Neural crest cell (in vitro differentiated cells): ENCODE measurements around the gene FGB. TPM values are rescaled to one million over a fixed set of nuclear protein-coding genes. Genes with fewer than 3 reads are reported as not detected.

Experiments used
- DNase-seq: peaks from one replicate; pipeline ENCODE4 v3.0.0; 2021; ENCODE audit warnings: low read depth, mixed read lengths, low spot score
- H3K27ac Mint-ChIP-seq: one replicate; pipeline ENCODE4 v1.8.0; 2021; ENCODE audit warnings: mild to moderate bottlenecking, mixed read lengths; ENCODE audit not compliant: unreplicated experiment
- H3K27me3 Mint-ChIP-seq: 2 replicates; pipeline ENCODE4 v1.8.0; 2021; ENCODE audit warnings: low read depth, mild to moderate bottlenecking, mixed read lengths
- H3K36me3 Mint-ChIP-seq: 2 replicates; pipeline ENCODE4 v1.8.0; 2021; ENCODE audit warnings: low read depth, mild to moderate bottlenecking, mixed read lengths
- H3K4me1 Mint-ChIP-seq: 2 replicates; pipeline ENCODE4 v1.8.0; 2021; ENCODE audit warnings: mixed read lengths
- H3K4me3 Mint-ChIP-seq: one replicate; pipeline ENCODE4 v1.8.0; 2021; ENCODE audit warnings: mild to moderate bottlenecking, mixed read lengths
- H3K9me3 Mint-ChIP-seq: 2 replicates; pipeline ENCODE4 v1.8.0; 2021; ENCODE audit warnings: mixed read lengths
- CTCF ChIP-seq: fragments of 200-600 bp; sonication (generic); conservative IDR thresholded peaks from 2 replicates; pipeline ENCODE4 v1.5.0; 2021; ENCODE audit warnings: antibody characterized with exemption, mild to moderate bottlenecking
- total RNA-seq: library from RNA; stranded (reverse); gene quantifications from 2 replicates; pipeline ENCODE4 v1.2.1, GENCODE V29; 2021

Gene FGB
- total RNA-seq, 1 donor from 2014 or later, result not detected

- Mint-ChIP-seq H3K27ac (no peak within 1 kb of the TSS), H3K36me3 (no peaks in the 10 kb centered on the region), H3K9me3 (no peaks in the 10 kb centered on the region), H3K4me1 (no peaks in the 10 kb centered on the region), H3K4me3 (no peak within 1 kb of the TSS), H3K27me3 (peaks cover 25% of the 10 kb centered on the region)
- DNase-seq, result no peak
- no peak for TF ChIP-seq CTCF
Observed at GRCh38 chr4:154612472-154613414, 49.9 kb downstream of the FGB start, which contains the start of gene FGG. TSS of gene FGG (minus strand) at chr4:154612656. CDS start at chr4:154612609, 47 bp downstream.

GRCh38 chr4:154614306-154614705, 51.5 kb downstream of the FGB start:
- no peak for DNase-seq
- no peak overlapping the region for H3K4me3 Mint-ChIP-seq
- no peaks in the 10 kb centered on the region for H3K36me3 Mint-ChIP-seq
- H3K9me3 Mint-ChIP-seq, result no peaks in the 10 kb centered on the region
- H3K4me1 Mint-ChIP-seq, result no peaks in the 10 kb centered on the region
- no peak for TF ChIP-seq CTCF
- H3K27me3 Mint-ChIP-seq, result peaks cover 15% of the 10 kb centered on the region
- H3K27ac Mint-ChIP-seq, result no peak overlapping the region

- Mint-ChIP-seq H3K27ac (no peak overlapping the region), H3K27me3 (peaks cover 12% of the 10 kb centered on the region), H3K4me1 (no peaks in the 10 kb centered on the region), H3K36me3 (no peaks in the 10 kb centered on the region), H3K9me3 (no peaks in the 10 kb centered on the region), H3K4me3 (no peak overlapping the region)
- TF ChIP-seq CTCF, result no peak
- no peak for DNase-seq
Observed at GRCh38 chr4:154615211-154615610, 52.4 kb downstream of the FGB start.

- no peak overlapping the region for H3K4me3 Mint-ChIP-seq
- H3K4me1 Mint-ChIP-seq, result no peaks in the 10 kb centered on the region
- no peaks in the 10 kb centered on the region for H3K9me3 Mint-ChIP-seq
- TF ChIP-seq CTCF, result no peak
- no peaks in the 10 kb centered on the region for H3K36me3 Mint-ChIP-seq
- no peak overlapping the region for H3K27ac Mint-ChIP-seq
- DNase-seq, result no peak
- peaks cover 14% of the 10 kb centered on the region for H3K27me3 Mint-ChIP-seq
Observed at GRCh38 chr4:154616287-154616686, 53.5 kb downstream of the FGB start.

- Mint-ChIP-seq H3K27ac (no peak overlapping the region), H3K4me1 (no peaks in the 10 kb centered on the region), H3K36me3 (no peaks in the 10 kb centered on the region), H3K9me3 (no peaks in the 10 kb centered on the region), H3K4me3 (no peak overlapping the region), H3K27me3 (peaks cover 18% of the 10 kb centered on the region)
- TF ChIP-seq CTCF, result no peak
- no peak for DNase-seq
Observed at GRCh38 chr4:154616731-154617130, 53.9 kb downstream of the FGB start.
